ENCODE measurements around the gene C12orf75. TPM values are rescaled to one million over a fixed set of nuclear protein-coding genes. Genes with fewer than 3 reads are reported as not detected.

Gene C12orf75
- total RNA-seq = 36.7 TPM

DNA sequence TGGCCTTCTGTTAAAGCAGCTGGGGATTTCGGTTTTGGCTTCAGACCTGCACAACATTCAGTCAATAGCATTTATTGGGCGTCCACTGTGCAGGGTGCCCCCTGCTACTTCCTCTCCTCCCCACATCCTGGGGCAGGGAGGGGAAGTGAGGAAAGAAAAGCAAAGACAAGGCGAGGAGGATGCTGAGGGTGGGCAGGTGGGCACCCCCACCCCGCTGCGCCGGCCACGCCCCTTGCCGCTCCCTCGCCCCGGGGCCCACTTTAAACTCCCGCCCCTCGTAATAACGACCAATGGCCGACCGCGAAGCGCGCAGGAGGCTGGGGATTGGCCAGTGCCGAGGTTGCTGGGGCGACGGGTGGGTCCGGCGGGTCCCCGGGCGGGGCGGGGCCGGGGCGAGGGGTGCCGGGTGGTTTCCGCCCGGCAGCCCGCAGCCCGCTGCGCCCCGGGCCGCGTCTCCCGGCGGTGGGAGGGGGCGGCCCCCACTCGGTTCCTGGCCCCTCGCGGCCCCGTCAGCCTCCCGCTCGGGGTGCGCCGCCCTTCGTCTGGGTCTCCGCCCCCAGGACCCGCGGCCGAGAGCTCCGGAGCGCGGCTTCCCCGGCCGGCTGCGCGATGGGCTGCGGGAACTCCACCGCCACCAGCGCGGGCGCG is at the start of gene C12orf75:
C12orf75 (plus strand) TSS at position 409 of the 648 bp plus-strand sequence; CDS start at position 610, 201 bp downstream.

Other genes starting within 250 kb of the C12orf75 start
- gene ALDH1L2, start 246.2 kb upstream of the C12orf75 start, total RNA-seq = 8.3 TPM
- gene WASHC4, start 223.0 kb upstream of the C12orf75 start, total RNA-seq = 82.1 TPM
- 42.7 TPM for gene APPL2, start 94.5 kb upstream of the C12orf75 start, total RNA-seq